Prostate gland (tissue), 2 donors: ENCODE results near the gene FAM110A.

Source experiments
- POLR2A ChIP-seq: fragments of 450-650 bp; IDR thresholded peaks from one replicate; pipeline ENCODE4 v1.6.1; 2016; ENCODE audit warnings: antibody characterized with exemption, mild to moderate bottlenecking
- TF ChIP-seq, protein P1 (sequence below), 4 experiments: fragments of 200-600 bp in 2 of 4; fragments of 450-650 bp in 2 of 4; sonication (generic) in 2 of 4; IDR thresholded peaks; 1 replicate in 3 of 4; 2 replicates in 1 of 4; pipeline ENCODE4 v1.5.1; 2016 to 2019; ENCODE audit warnings: antibody characterized with exemption in 4 of 4, mild to moderate bottlenecking in 2 of 4, moderate library complexity in 2 of 4

GRCh38 chr20:818001-818664, 15.4 kb upstream of the FAM110A start:
- TF ChIP-seq, protein P1, sequence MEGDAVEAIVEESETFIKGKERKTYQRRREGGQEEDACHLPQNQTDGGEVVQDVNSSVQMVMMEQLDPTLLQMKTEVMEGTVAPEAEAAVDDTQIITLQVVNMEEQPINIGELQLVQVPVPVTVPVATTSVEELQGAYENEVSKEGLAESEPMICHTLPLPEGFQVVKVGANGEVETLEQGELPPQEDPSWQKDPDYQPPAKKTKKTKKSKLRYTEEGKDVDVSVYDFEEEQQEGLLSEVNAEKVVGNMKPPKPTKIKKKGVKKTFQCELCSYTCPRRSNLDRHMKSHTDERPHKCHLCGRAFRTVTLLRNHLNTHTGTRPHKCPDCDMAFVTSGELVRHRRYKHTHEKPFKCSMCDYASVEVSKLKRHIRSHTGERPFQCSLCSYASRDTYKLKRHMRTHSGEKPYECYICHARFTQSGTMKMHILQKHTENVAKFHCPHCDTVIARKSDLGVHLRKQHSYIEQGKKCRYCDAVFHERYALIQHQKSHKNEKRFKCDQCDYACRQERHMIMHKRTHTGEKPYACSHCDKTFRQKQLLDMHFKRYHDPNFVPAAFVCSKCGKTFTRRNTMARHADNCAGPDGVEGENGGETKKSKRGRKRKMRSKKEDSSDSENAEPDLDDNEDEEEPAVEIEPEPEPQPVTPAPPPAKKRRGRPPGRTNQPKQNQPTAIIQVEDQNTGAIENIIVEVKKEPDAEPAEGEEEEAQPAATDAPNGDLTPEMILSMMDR (IDR thresholded peaks at IDR 0.05) = no peak
- no peak for TF ChIP-seq POLR2A
